Rectal smooth muscle tissue (tissue), 1 donor: ENCODE results near the gene HPS6.

Source experiments
- H3K27ac ChIP-seq: one replicate; pipeline ENCODE4 v1.7.0; 2013; ENCODE audit warnings: low read depth, low read length, inconsistent platforms
- H3K27me3 ChIP-seq: one replicate; pipeline ENCODE4 v1.7.0; 2013; ENCODE audit warnings: low read length; ENCODE audit not compliant: control insufficient read depth, insufficient read depth
- H3K36me3 ChIP-seq: one replicate; pipeline ENCODE4 v1.7.0; 2013; ENCODE audit warnings: low read length; ENCODE audit not compliant: control insufficient read depth, insufficient read depth
- H3K4me1 ChIP-seq: one replicate; pipeline ENCODE4 v1.7.0; 2013; ENCODE audit warnings: low read length; ENCODE audit not compliant: control insufficient read depth, insufficient read depth
- H3K4me3 ChIP-seq: one replicate; pipeline ENCODE4 v1.7.0; 2013; ENCODE audit warnings: low read length
- H3K9ac ChIP-seq: one replicate; pipeline ENCODE4 v1.7.0; 2013; ENCODE audit warnings: low read length

The HPS6 gene

GRCh38 chr10:102085336-102085735 lies 20.2 kb downstream of the HPS6 start:
- H3K27ac ChIP-seq = no peak overlapping the region
- H3K4me3 ChIP-seq = no peak overlapping the region
- no peak overlapping the region for H3K9ac ChIP-seq
- no peaks in the 10 kb centered on the region for H3K27me3 ChIP-seq
- H3K36me3 ChIP-seq = no peaks in the 10 kb centered on the region
- no peaks in the 10 kb centered on the region for H3K4me1 ChIP-seq

- Histone ChIP-seq H3K27me3 (no peaks in the 10 kb centered on the region), H3K9ac (no peak overlapping the region), H3K4me1 (no peaks in the 10 kb centered on the region), H3K4me3 (no peak overlapping the region), H3K27ac (no peak overlapping the region), H3K36me3 (no peaks in the 10 kb centered on the region)
Measured at GRCh38 chr10:102086196-102086595, 21.0 kb downstream of the HPS6 start.

- H3K4me3 ChIP-seq = no peak overlapping the region
- no peak overlapping the region for H3K9ac ChIP-seq
- H3K36me3 ChIP-seq = no peaks in the 10 kb centered on the region
- H3K27me3 ChIP-seq = no peaks in the 10 kb centered on the region
- H3K4me1 ChIP-seq = no peaks in the 10 kb centered on the region
- H3K27ac ChIP-seq = no peak overlapping the region
Measured at GRCh38 chr10:102090772-102091171, 25.6 kb downstream of the HPS6 start.

GRCh38 chr10:102096449-102096848 lies 31.3 kb downstream of the HPS6 start:
- no peaks in the 10 kb centered on the region for H3K36me3 ChIP-seq
- H3K4me3 ChIP-seq = no peak overlapping the region
- H3K27ac ChIP-seq = no peak overlapping the region
- H3K27me3 ChIP-seq = no peaks in the 10 kb centered on the region
- no peak overlapping the region for H3K9ac ChIP-seq
- H3K4me1 ChIP-seq = no peaks in the 10 kb centered on the region

GRCh38 chr10:102101152-102101551 lies 36.0 kb downstream of the HPS6 start:
- Histone ChIP-seq H3K27me3 (no peaks in the 10 kb centered on the region), H3K36me3 (no peaks in the 10 kb centered on the region), H3K4me1 (no peaks in the 10 kb centered on the region), H3K9ac (no peak overlapping the region), H3K4me3 (no peak overlapping the region), H3K27ac (no peak overlapping the region)

GRCh38 chr10:102102421-102102820 lies 37.3 kb downstream of the HPS6 start:
- Histone ChIP-seq H3K9ac (no peak overlapping the region), H3K36me3 (peaks cover 4% of the 10 kb centered on the region)

GRCh38 chr10:102106998-102107397 lies 41.8 kb downstream of the HPS6 start:
- H3K36me3 ChIP-seq = peaks cover 34% of the 10 kb centered on the region

More at GRCh38 chr10:102102421-102102820, 37.3 kb downstream of the HPS6 start:
- Histone ChIP-seq H3K27ac (no peak overlapping the region), H3K4me3 (no peak overlapping the region), H3K4me1 (no peaks in the 10 kb centered on the region), H3K27me3 (no peaks in the 10 kb centered on the region)

GRCh38 chr10:102109166-102110116 lies 44.3 kb downstream of the HPS6 start:
- H3K27me3 ChIP-seq = no peaks in the 10 kb centered on the region
- no peak overlapping the region for H3K27ac ChIP-seq
- peaks cover 34% of the 10 kb centered on the region for H3K36me3 ChIP-seq
- H3K4me3 ChIP-seq = no peak overlapping the region
- peaks cover 8% of the 10 kb centered on the region for H3K4me1 ChIP-seq
- H3K9ac ChIP-seq = no peak overlapping the region

More at GRCh38 chr10:102106998-102107397, 41.8 kb downstream of the HPS6 start:
- Histone ChIP-seq H3K27ac (no peak overlapping the region), H3K4me3 (no peak overlapping the region), H3K27me3 (no peaks in the 10 kb centered on the region), H3K4me1 (no peaks in the 10 kb centered on the region), H3K9ac (no peak overlapping the region)

- Histone ChIP-seq H3K36me3 (peaks cover 34% of the 10 kb centered on the region), H3K27me3 (no peaks in the 10 kb centered on the region), H3K27ac (no peak overlapping the region)
Measured at GRCh38 chr10:102111276-102111675, 46.1 kb downstream of the HPS6 start.

GRCh38 chr10:102112210-102112817 lies 47.2 kb downstream of the HPS6 start:
- peaks cover 25% of the 10 kb centered on the region for H3K4me1 ChIP-seq
- no peak overlapping the region for H3K27ac ChIP-seq
- H3K36me3 ChIP-seq = peaks cover 30% of the 10 kb centered on the region
- H3K9ac ChIP-seq = no peak overlapping the region
- no peak overlapping the region for H3K4me3 ChIP-seq
- no peaks in the 10 kb centered on the region for H3K27me3 ChIP-seq

More at GRCh38 chr10:102111276-102111675, 46.1 kb downstream of the HPS6 start:
- H3K9ac ChIP-seq = no peak overlapping the region
- H3K4me1 ChIP-seq = peaks cover 16% of the 10 kb centered on the region
- no peak overlapping the region for H3K4me3 ChIP-seq

GRCh38 chr10:102113261-102113955 lies 48.3 kb downstream of the HPS6 start:
- H3K4me1 ChIP-seq = peaks cover 27% of the 10 kb centered on the region
- H3K27ac ChIP-seq = no peak overlapping the region
- H3K4me3 ChIP-seq = peak overlapping the region; percentile 75
- peaks cover 28% of the 10 kb centered on the region for H3K36me3 ChIP-seq
- H3K9ac ChIP-seq = peak overlapping the region; percentile 27
- H3K27me3 ChIP-seq = no peaks in the 10 kb centered on the region
